Measurements from ENCODE around the gene RNF220. TPM values are rescaled to one million over a fixed set of nuclear protein-coding genes. Genes with fewer than 3 reads are reported as not detected.

Gene RNF220
- total and polyA plus RNA-seq, 9 of the 15 experiments (the other 6 are each of a cell fraction or from before 2014, with no cell fraction given): 5.1 to 117 (median 66.9) TPM

DNA sequence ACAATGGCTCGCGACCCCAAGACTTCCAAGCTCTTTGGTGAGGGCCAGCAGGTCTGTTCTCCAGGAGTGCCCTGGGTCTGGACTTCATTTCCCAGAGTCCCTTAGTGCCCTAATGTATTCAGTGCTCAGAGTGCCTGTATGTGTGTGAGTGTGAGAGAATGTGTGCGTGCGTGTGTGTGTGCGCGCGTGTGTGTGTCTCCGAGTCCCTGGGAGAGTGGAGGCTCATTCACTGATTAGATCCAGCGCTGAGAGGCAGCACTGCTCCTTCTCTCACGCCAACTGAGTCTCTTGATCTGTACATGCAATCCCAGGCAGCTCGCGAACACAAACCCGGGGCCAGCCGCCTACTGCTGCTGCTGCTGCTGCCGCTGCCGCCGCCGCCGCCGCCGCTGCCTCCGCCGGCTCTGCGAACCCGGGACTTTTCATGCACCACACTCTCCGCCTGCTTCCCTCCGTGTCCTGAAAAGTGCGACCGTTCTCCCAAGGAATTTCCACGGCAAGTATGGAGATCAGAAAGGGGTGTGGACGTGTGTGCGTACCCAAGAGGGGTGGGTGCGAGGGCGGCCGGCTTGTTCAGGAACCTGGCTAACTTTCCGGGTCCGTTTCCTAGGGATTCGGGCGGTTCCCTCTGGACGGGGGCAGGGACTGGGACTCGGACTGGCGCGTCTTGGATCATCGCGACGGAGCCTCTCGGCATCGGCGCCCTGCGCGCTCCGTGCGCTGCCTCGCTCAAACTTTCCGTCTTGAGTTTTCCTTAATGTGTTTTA, at the start of gene RNF220 (continued):
- TF ChIP-seq CXXC5 (CRISPR knock-in tag; IDR thresholded peaks at IDR 0.05) (peak; percentile 43; the same call in 1 of the 2 replicates), E2F8 (IDR thresholded peaks at IDR 0.05; ENCODE audit: low read depth, partially characterized antibody) (no peak), MTF1 (CRISPR knock-in tag; IDR thresholded peaks at IDR 0.05; ENCODE audit: borderline replicate concordance) (no peak), REST (IDR thresholded peaks at IDR 0.05; ENCODE audit: borderline replicate concordance) (0 out of 2 replicates have a peak, but pooled peaks have one; percentile 6), REST (CRISPR knock-in tag; IDR thresholded peaks at IDR 0.05; ENCODE audit: low read depth) (no peak)

All from K562 (cell line).